Pancreas (tissue), 10 donors: ENCODE results near the gene CALR3. TPM values are rescaled to one million over a fixed set of nuclear protein-coding genes. Genes with fewer than 3 reads are reported as not detected.
A peak's percentile ranks its signal among the peaks of the same experiment; 100 is the strongest.

Experiments used
- ATAC-seq, 4 donors: fragments of 200-7000 bp; cut with Tn5 transposase; one replicate each; pipeline versions ENCODE4 v1.8.0 to v1.9.1; 2020; ENCODE audit warnings: mild to moderate bottlenecking in 4 of 4, moderate library complexity in 4 of 4
- DNase-seq, 6 donors: peaks; one replicate each; pipeline ENCODE4 v3.0.0-alpha.2; 2020
- FAIRE-seq: peaks from 2 replicates; lab custom pipeline; 2012; peaks lifted over from hg19 to GRCh38; lab: Jason Lieb, UNC
- H3K27ac ChIP-seq, 4 donors: fragments of 200-600 bp; sonication (generic); 1 replicate in 3 of 4; 2 replicates in 1 of 4; pipeline versions ENCODE4 v1.5.0 to v1.8.0; 2020
- H3K27me3 ChIP-seq, 4 donors: fragments of 200-600 bp; one replicate each; pipeline ENCODE4 v1.8.0; 2021
- H3K36me3 ChIP-seq, 3 donors: fragments of 200-600 bp; sonication (generic) in 1 of 3; one replicate each; pipeline versions ENCODE4 v1.5.0 to v1.8.0; 2020 to 2021
- H3K4me1 ChIP-seq, 3 donors: fragments of 200-600 bp; one replicate each; pipeline ENCODE4 v1.8.0; 2021
- H3K4me3 ChIP-seq, 4 donors: fragments of 200-600 bp; sonication (generic) in 2 of 4; one replicate each; pipeline versions ENCODE4 v1.5.0 to v1.8.0; 2020 to 2021
- H3K9me3 ChIP-seq, 4 donors: fragments of 200-600 bp; one replicate each; pipeline ENCODE4 v1.8.0; 2021
- CTCF ChIP-seq, 4 donors: fragments of 200-600 bp; sonication (generic) in 3 of 4; IDR thresholded peaks; one replicate each; pipeline versions ENCODE4 v1.5.0 to v1.8.0; 2021; ENCODE audit warnings: antibody characterized with exemption in 4 of 4
- WGBS, 2 donors: extraction: QIAGEN DNeasy Blood & Tissue Kit; methylation state at CpG; one replicate each; pipeline ENCODE4 v1.1.7; 2013; 5-methylcytosine and 5-hydroxymethylcytosine counted together
- intact Hi-C, 3 donors: fragments of 100-400 bp; cut with DNase I; formaldehyde crosslinking; loops; one replicate each; pipeline versions ENCODE4 v1.11.1 to v1.14.2; 2022
- polyA plus RNA-seq, 2 donors: library from polyadenylated mRNA; stranded (reverse); fragments of 200-250 nt; gene quantifications; one replicate each; pipeline ENCODE4 v1.2.3, GENCODE V29; 2013
- total RNA-seq, 6 donors: library from RNA; stranded (reverse); fragmentation: NEBNext Ultra II Directional in 4 of 6; extraction: Animal tissue kit (Norgen Biotek cat#: 25700) in 4 of 6; gene quantifications; one replicate each; pipeline versions ENCODE4 v1.2.1 to v1.2.4, GENCODE V29; 2021 to 2023
- donor health status: healthy with polysubstance abuse.
- donor health status: DM: no; HTN: no; CAD: no; lungs with moderate emphysema.
- donor health status: DM: no; HTN: no; CAD: no.
- donor health status: control.
- donor health status: control.
- donor health status: Bipolar disorder and iron deficiency.
- donor health status: DM: yes; HTN: yes; CAD: no.
- donor health status: DM: no; HTN: no; CAD: no.
- donor health status: DM: no; HTN: no; CAD: no.
- donor health status: DM: yes; HTN: yes; CAD: no.

The CALR3 gene
- total and polyA plus RNA-seq, 8 donors = 0.07 TPM; not detected in 7

GRCh38 chr19:16520986-16521624 is 25.1 kb upstream of the CALR3 start:
- intact Hi-C loops = no loop called here
- Histone ChIP-seq H3K4me3 (no peak overlapping the region), H3K36me3 (peaks cover 9 to 80% (median 65%) of the 10 kb centered on the region in 3 donors), H3K27ac (no peak overlapping the region), H3K4me1 (no peaks in the 10 kb centered on the region), H3K9me3 (no peaks in the 10 kb centered on the region), H3K27me3 (no peaks in the 10 kb centered on the region)
- no peak for ATAC-seq
- DNase-seq = no peak
- WGBS, 2 donors = 93 to 94% methylated on average over 18 of the region's 18 CpGs
- no peak for TF ChIP-seq CTCF (IDR thresholded peaks at IDR 0.05)
- no peak for FAIRE-seq

GRCh38 chr19:16520074-16520973 is 24.4 kb upstream of the CALR3 start:
- FAIRE-seq (no peak), ATAC-seq (no peak)
- 91 to 93% methylated on average over 45 of the region's 45 CpGs for WGBS, 2 donors

GRCh38 chr19:16519230-16519687 is 23.3 kb upstream of the CALR3 start:
- no peak for TF ChIP-seq CTCF (IDR thresholded peaks at IDR 0.05)
- 95 to 96% methylated on average over 24 of the region's 24 CpGs for WGBS, 2 donors
- ATAC-seq = no peak
- FAIRE-seq = no peak
- DNase-seq = no peak
- H3K4me1 ChIP-seq = no peaks in the 10 kb centered on the region
- H3K27me3 ChIP-seq = no peaks in the 10 kb centered on the region
- no peak overlapping the region for H3K27ac ChIP-seq
- no peaks in the 10 kb centered on the region for H3K9me3 ChIP-seq
- peaks cover 5 to 63% (median 48%) of the 10 kb centered on the region in 3 donors for H3K36me3 ChIP-seq
- H3K4me3 ChIP-seq = no peak overlapping the region
- intact Hi-C loops = no loop called here

More at GRCh38 chr19:16520074-16520973, 24.4 kb upstream of the CALR3 start:
- H3K36me3 ChIP-seq = peaks cover 9 to 74% (median 59%) of the 10 kb centered on the region in 3 donors
- H3K4me1 ChIP-seq = no peaks in the 10 kb centered on the region
- TF ChIP-seq CTCF (IDR thresholded peaks at IDR 0.05) = no peak
- H3K27me3 ChIP-seq = no peaks in the 10 kb centered on the region
- intact Hi-C loops = no loop called here
- no peak overlapping the region for H3K27ac ChIP-seq
- H3K4me3 ChIP-seq = no peak overlapping the region
- no peaks in the 10 kb centered on the region for H3K9me3 ChIP-seq
- DNase-seq = peak in 1 of 6 donors; percentile 62

- no peak overlapping the region for H3K27ac ChIP-seq
- H3K9me3 ChIP-seq = no peaks in the 10 kb centered on the region
- H3K4me3 ChIP-seq = no peak overlapping the region
- no peaks in the 10 kb centered on the region for H3K27me3 ChIP-seq
- DNase-seq = no peak
- FAIRE-seq = no peak
- TF ChIP-seq CTCF (IDR thresholded peaks at IDR 0.05) = no peak
- no peaks in the 10 kb centered on the region for H3K4me1 ChIP-seq
- 90 to 91% methylated on average over 33 of the region's 33 CpGs for WGBS, 2 donors
- peaks cover 5 to 62% (median 42%) of the 10 kb centered on the region in 3 donors for H3K36me3 ChIP-seq
- intact Hi-C loops = no loop called here
- ATAC-seq = no peak
These were observed 22.7 kb upstream of the CALR3 start for GRCh38 chr19:16518483-16519229.
